ENCODE measurements around the gene TMEM196.

DNA sequence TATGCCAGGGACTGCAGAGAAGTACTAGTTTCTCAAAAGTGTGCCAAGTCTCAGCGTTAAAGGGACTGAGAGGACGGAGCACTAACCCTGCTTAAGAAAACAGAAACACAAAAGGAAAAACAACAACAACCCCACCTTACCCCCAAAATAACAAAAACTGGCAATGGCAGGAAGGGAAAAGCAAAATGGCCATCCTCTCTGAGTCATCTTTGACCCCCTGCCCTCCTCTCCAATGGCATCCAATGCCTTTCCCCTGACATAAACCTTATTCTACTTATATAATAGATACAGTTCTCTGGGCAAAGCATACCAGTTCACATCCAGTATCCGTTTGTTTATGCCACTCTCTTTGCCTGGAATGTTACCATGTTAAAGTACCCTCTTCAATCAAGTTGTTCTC lies 66.2 kb downstream of the TMEM196 start:
- no peak for TF ChIP-seq POLR2AphosphoS5 (IDR thresholded peaks at IDR 0.05; ENCODE audit: borderline replicate concordance, low read depth, low read length)
- no peak for TF ChIP-seq EZH2 (IDR thresholded peaks at IDR 0.05)
- TF ChIP-seq FOXP2 (optimal IDR thresholded peaks at IDR 0.05; ENCODE audit: control extremely low read depth, extremely low read length, insufficient read depth), result no peak
